Measurements from ENCODE around the gene DUSP28.

DUSP28 gene

GRCh38 chr2:240597419-240598181 is 37.4 kb downstream of the DUSP28 start:
- no peak for DNase-seq (ENCODE audit: low read depth in 1 of 2, low spot score in 1 of 2)

- DNase-seq (ENCODE audit: low read depth in 1 of 2, low spot score in 1 of 2), result no peak
Measured at GRCh38 chr2:240598311-240598911, 38.3 kb downstream of the DUSP28 start.

- no peak for DNase-seq (ENCODE audit: low read depth in 1 of 2, low spot score in 1 of 2)
Measured at GRCh38 chr2:240599141-240599583, 39.0 kb downstream of the DUSP28 start.

DNA sequence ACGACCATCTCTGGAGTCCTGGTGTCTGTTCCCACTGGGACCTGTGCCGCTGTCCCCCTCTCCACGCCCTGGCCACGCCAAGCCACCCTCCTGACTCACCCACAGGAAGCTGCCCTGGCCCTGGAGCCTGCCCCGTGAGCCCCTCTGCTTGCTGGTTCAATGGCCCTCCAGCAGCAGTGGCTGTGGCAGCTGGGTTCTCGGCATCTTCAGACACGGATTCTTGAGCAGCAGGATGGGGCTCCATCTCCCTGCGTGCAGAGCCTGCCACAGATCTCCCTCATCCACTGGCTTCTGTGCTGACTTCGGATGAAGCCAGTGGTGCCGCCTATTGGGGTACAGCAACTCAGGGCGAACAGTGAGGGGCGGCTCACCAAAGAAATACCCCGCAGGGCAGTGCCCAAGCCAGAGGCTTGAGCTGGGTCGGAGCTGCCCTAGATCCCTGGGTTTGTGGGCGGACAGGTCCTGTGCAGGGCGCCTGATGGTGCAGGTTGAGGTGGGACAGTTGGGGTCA is 40.3 kb downstream of the DUSP28 start:
- no peak for DNase-seq (ENCODE audit: low read depth in 1 of 2, low spot score in 1 of 2)

DNA sequence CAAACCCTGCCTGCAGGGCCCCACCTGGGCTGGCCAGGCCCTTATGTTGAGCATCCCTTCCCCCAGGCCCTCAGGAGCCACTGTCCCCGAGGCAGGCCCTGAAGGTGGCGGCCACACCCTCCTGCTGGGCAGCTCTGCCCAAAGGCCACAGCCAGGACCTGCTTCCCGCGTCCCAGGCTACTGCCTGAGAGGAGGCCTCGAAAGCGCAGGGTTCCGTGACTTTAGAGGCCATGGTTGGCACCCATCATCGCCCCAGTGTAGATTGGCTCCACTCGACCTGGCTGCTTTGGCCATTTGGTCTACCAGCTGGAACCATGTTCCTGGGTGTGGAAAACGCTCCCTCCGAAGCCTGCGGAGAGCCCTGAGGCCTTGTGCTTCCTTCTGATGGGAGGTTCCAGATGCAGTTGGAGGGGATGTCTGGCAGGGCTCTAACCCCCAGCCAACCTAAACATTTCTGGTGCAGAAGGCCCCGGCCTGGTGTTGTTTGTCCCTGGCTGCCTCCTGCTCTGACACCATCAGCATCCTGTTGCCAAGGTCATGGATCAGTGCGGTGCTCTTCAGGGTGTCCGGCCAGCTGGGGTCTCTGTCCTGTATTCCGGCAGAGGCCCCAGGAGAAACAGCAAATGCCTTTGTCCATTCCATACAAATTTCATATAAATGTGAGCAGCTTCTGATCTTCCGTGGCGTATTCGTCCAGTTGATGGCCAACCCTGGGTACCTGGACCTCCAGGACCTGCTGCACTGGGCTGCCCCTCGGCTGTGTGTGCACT is 41.1 kb downstream of the DUSP28 start:
- no peak for DNase-seq (ENCODE audit: low read depth in 1 of 2, low spot score in 1 of 2)

- DNase-seq (ENCODE audit: low read depth in 1 of 2, low spot score in 1 of 2), result no peak
Measured at GRCh38 chr2:240601831-240602160, 41.6 kb downstream of the DUSP28 start.

DNA sequence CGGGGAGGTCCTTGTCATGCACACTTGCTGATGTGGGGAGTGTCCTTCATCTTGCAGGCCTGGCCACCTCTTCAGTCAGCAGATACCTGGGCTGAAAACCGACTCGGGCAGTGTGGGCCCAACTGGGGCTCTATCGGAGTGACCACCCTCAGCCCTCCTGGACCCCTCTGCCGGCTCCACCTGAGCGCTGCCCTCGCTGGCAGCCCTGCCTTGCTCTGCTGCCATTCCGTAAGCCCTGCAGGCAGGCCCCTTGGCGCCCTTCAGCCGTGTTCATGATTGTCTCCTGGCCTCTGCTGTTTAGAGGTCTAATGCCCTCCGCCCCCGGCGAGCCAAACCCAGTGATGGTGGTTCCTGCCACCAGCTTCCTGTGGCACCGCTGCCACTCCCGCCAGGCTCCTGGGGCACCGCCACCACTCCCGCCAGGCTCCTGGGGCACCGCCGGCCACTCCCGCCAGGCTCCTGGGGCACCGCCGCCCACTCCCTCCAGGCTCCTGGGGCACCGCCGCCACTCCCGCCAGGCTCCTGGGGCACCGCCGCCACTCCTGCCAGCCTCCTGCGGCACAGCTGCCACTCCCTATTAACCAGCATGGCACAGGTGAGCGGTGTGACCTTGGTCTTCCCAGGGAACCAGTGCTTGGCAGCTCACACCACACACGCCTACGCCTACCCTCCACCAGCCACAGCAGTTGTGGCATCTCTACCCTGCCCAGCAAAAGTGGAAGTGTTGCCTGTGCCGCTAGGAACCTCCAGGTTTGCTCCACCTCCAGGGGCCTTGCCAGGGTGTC is 42.3 kb downstream of the DUSP28 start:
- DNase-seq (ENCODE audit: low read depth in 1 of 2, low spot score in 1 of 2), result no peak

DNA sequence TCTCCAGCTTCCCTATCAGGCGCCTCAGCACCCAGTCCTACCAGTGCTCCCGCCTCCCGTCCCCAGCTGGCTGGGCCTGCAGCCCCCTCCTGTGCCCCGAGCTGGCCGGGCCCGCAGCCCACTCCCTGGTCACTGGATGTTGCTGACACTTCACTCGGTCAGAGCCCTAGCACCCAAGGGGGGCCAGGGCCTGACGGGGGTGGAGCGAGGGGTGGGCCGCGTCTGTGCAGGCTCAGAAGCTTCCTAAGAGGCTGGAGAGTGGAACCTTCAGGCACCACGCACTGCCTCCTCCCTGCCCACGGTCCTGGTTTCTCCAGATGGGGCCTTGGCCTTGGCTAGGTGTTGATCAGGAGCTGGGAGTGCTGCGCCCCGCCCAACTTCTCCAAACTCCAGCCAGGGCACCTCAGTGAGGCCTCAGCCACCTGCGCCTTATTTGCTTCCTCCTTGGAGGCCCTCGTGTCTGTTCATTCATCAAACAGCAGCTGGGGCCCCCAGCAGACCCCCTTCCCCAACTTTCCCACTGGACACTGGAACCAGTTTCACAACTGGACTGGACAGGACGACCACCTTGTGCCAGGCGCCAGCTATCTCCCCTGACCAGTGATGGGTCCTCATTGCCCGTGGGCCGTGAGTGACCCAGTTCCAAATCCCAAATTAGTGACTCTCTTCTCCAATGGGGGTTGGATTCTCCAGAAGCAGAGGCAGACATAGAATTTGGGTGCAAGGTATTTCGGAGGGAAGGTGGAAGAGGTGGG is 43.1 kb downstream of the DUSP28 start:
- no peak for DNase-seq (ENCODE audit: low read depth in 1 of 2, low spot score in 1 of 2)

DNA sequence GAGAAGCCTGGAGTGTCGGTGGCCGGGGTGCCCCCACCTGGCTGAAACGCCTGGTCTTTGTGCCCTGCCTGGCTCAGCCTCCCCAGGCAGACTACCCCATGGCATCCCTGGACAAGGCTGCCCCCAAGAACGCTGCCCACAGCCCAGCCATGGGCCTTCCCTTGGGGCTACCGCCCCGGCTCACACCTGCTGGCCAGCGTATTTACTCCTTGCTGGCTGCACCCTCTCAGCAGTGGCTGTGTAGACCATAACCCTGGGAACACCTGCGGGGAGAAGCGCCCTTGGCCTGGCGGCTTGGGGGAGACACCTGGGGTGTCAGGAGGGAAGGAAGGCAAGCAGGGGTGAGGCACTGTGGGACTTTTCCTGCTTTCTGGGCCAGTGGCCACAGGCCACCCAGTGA is 43.7 kb downstream of the DUSP28 start:
- no peak for DNase-seq (ENCODE audit: low read depth in 1 of 2, low spot score in 1 of 2)

DNA sequence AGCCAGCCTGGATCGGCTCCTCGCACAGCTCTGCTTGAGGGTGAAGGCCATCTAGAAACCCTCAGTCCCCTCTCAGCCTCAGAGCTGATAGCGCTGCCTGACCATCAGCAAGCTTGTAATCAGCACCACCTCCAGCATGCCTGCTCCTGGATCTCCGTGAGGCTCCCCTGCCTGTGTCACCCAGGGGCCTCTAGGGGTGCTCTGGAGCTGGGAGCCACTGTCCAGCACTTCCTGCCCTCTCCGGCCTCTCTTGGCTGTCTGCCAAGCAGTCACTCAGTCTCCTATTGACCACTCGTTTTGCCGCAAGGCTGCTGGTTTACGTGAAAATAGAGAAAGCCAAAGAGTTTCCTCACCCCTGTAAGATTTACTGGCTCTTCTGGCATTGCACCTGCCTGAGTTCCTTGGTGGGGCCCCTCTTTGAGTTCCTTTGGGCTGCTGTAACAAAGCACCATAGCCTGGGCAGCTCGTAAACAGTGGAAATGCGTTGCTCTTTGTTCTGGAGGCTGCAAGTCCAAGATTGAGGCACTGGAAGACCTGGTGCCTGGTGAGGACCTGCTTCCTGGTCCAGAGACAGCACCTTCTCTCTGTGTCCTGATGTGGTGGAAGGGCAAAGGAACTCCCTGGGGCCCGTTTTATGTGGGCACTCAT is 44.3 kb downstream of the DUSP28 start:
- DNase-seq (ENCODE audit: low read depth in 1 of 2, low spot score in 1 of 2), result no peak

- DNase-seq (ENCODE audit: low read depth in 1 of 2, low spot score in 1 of 2), result no peak
Measured at GRCh38 chr2:240604939-240605716, 45.0 kb downstream of the DUSP28 start.

DNA sequence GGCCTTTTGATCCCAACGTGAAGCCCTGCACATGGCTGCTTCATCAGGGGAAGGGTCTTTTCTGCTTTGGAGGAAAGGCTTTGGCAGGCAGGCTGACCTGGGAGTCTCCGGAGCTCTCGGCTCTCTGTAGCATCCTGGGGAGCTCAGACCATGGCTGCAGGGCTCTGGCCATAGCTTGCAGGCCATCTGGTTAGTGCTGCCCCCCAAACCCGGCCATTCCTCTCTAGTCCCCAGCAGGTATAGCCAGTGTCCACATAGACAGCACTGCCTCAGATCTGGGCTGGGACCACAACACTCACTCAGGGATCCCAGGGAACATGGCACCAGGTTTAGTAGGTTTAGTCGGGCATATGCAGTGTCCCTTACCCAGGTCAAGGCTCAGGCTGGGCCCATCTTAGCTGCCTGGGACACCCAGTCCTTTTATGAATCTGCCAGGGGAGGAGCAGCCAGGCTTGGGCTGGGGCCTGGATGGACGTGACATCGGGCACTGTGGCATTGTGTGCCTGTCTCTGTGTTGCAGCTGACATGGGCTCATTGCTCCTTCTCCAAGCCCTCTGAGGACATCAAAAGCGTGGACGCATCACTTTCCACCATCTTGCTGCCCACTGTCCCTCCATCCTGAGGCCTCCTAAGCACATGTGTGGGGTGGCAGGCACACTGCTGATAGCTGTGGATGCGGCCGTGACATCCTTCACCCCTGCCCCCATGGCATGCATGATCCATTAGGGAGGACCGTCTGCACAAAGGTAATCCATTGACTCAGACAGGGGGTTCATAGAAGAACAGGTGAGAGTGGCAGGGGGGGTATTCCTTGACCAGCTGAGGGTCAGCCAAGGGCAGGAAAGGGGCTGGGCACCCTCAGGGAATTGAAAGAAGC is 45.9 kb downstream of the DUSP28 start:
- no peak for DNase-seq (ENCODE audit: low read depth in 1 of 2, low spot score in 1 of 2)

GRCh38 chr2:240611601-240612210 is 51.5 kb downstream of the DUSP28 start:
- DNase-seq (ENCODE audit: low read depth in 1 of 2, low spot score in 1 of 2), result no peak
